GM20431 (cell line): ENCODE measurements around the gene PIGU.

Experiments
- in situ Hi-C: fragments of 300-500 bp; cut with MseI, MboI; formaldehyde crosslinking; loops from one replicate; pipeline ENCODE4 v1.15.0; 2020; ENCODE audit warnings: low sequenced_read_pairs; ENCODE audit not compliant: unreplicated experiment

Gene PIGU

GRCh38 chr20:34540596-34541263 is 136.2 kb downstream of the PIGU start:
- in situ Hi-C loops = loop anchor here (25.0 kb wide), 1 partner anchor 228 kb away; the partner anchor contains the start of gene AHCY

- in situ Hi-C loops = loop anchor here (25.0 kb wide), 1 partner anchor 227 kb away; the partner anchor contains the start of gene AHCY
Observed at GRCh38 chr20:34539756-34540155, 137.1 kb downstream of the PIGU start.

DNA sequence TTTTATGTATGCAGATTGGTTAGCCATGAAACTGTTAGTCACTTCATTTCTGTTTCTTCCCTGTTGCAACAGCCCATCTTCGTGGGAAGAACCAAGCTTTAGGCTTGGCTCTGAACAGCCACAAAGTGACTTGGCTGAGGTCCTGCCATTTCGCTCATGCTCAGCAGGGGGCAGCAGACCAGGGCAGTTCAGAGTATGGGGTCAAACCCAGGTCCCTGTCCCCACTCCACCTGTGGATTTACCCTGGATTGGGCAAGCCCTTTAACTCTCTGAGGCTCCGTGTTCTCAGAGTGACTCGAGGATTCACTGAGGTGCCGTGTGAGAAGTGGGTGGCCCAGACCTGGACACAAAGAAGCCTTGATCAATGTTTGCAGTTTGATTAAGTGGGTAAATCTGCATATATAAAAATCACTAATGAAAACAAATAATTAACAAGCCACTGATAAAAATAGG is 138.2 kb downstream of the PIGU start:
- in situ Hi-C loops = loop anchor here (25.0 kb wide), 1 partner anchor 226 kb away; the partner anchor contains the start of gene AHCY

- in situ Hi-C loops = loop anchor here (25.0 kb wide), 1 partner anchor 225 kb away; the partner anchor contains the start of gene AHCY
Observed at GRCh38 chr20:34537651-34538050, 139.2 kb downstream of the PIGU start.

- in situ Hi-C loops = loop anchor here (25.0 kb wide), 1 partner anchor 225 kb away; the partner anchor contains the start of gene AHCY
Observed at GRCh38 chr20:34536798-34537394, 140.0 kb downstream of the PIGU start.

- in situ Hi-C loops = loop anchor here (25.0 kb wide), 1 partner anchor 224 kb away; the partner anchor contains the start of gene AHCY
Observed at GRCh38 chr20:34535857-34536256, 141.0 kb downstream of the PIGU start.

DNA sequence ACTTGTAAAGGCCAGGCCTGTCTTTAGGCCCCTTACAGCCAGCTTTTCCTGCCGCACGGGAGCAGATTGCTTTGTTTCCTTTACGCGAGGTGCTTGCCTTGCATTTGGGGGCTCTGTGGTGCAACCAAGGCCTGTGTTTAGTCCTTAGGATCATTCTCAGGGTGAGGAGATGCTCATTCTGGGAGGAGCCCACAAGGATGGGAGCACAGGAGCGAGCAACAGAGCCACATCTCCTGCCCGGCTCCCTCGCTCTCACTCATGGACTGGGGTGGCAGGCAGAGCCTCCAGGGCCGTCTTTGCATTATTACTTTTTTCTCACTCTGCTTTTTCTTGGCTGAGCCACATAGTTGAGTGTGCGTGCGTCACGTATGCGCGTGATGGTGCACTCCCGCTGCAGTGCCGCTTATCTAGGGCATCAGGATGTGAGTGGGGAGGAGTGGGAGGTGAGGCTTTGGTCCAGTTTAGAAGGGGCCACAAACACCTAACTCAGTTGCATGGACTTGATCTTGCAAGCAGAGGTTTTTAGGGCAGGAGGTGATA is 141.5 kb downstream of the PIGU start:
- in situ Hi-C loops = loop anchor here (25.0 kb wide), 1 partner anchor 223 kb away; the partner anchor contains the start of gene AHCY

DNA sequence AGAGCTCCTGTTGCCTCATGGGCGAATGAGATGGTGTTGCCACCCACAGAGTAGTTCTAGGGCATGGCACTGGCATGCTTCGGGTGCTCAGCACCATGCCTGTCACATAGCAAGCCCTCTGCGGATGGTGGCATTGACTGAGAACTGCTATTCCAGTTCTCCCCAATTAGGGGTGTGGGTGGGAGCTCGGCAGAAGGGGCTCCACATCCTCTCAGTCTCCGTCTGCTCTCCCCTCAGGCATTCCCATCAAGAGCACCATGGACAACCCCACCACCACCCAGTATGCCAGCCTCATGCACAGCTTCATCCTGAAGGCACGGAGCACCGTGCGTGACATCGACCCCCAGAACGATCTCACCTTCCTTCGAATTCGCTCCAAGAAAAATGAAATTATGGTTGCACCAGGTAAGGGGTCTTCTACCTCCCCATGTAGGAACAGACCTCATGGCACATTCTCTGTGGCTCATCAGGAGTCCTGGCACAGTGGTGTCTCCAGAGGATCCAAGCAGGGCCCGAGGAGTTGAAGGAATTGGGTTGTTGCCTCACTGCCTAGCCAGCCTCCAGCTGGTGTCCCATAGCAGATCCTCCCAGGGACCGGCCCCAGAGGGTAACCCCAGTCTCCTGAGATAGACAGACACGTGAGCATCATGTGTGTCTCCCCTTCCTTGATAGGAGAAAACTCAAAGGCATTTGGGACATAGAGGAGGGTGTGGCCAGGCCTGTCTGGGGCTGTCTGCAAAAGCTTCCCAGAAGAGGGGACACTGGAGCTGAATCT is 142.3 kb downstream of the PIGU start:
- in situ Hi-C loops = loop anchor here (25.0 kb wide), 1 partner anchor 222 kb away; the partner anchor contains the start of gene AHCY

DNA sequence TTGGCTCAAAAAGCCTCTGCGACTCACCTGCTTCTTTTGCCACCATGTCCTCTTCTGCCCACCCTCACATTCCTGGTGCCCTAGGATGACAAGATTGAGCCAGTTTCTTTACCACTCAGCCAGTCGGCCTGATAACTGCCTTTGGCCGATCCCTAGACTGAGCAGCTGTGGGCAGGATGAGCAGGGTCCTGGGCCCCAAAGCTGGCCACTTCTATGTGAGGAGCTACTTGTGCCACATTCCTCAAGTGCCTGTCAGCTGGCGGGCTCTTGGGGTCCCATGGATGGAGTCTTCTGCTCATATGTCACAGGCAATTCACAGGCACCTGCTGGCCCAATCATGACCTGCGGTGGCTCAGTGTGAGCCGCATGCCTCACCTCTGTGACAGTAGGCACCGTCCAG is 144.1 kb downstream of the PIGU start:
- in situ Hi-C loops = loop anchor here (25.0 kb wide), 1 partner anchor 220 kb away; the partner anchor contains the start of gene AHCY

GRCh38 chr20:34532320-34532719 is 144.6 kb downstream of the PIGU start:
- in situ Hi-C loops = loop anchor here (25.0 kb wide), 1 partner anchor 220 kb away; the partner anchor contains the start of gene AHCY

GRCh38 chr20:34531608-34532265 is 145.2 kb downstream of the PIGU start:
- in situ Hi-C loops = loop anchor here (25.0 kb wide), 1 partner anchor 219 kb away; the partner anchor contains the start of gene AHCY

DNA sequence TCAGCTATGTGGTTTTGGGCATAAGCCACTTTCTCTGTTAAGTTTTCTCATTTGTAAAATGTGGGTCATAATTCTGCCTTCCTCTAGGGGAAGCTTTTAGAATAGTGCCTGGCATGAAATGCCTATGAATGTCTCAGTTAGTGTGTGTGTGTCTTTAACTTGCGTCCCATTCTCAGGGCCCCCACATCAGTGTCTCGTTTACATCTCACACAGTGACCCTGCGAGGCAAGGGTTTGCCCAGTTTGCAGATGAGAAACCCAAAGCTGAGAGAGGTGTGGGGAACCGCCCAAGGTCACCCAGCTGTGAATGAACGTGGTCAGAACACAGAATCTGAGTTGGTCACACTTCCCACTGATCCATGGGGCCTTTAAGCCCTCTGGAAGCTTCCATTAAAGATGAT is 146.6 kb downstream of the PIGU start:
- in situ Hi-C loops = loop anchor here (25.0 kb wide), 1 partner anchor 218 kb away; the partner anchor contains the start of gene AHCY

DNA sequence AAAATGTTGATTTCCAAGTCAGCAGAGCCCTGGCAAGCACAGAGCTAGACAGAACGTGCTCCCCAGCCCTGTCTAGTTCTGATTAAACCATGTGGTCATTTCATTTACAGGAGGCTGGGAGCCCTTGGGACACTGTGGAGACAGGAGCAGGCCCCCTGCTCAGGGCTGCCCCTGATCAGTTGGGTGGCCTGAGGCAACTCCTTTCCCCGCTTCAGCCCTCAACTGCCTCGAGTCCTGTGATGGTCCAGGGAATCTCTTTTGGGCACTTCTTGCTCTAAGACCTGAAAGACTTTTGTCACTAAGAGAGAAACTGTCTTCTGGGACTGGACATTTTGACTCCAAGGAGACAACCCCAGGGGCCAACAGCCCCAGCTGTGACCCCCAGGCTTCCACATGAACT is 147.2 kb downstream of the PIGU start:
- in situ Hi-C loops = loop anchor here (25.0 kb wide), 1 partner anchor 217 kb away; the partner anchor contains the start of gene AHCY

- in situ Hi-C loops = loop anchor here (25.0 kb wide), 1 partner anchor 217 kb away; the partner anchor contains the start of gene AHCY
Observed at GRCh38 chr20:34528921-34529297, 148.0 kb downstream of the PIGU start.

- in situ Hi-C loops = loop anchor here (25.0 kb wide), 1 partner anchor 215 kb away; the partner anchor contains the start of gene AHCY
Observed at GRCh38 chr20:34527016-34527415, 149.9 kb downstream of the PIGU start.

DNA sequence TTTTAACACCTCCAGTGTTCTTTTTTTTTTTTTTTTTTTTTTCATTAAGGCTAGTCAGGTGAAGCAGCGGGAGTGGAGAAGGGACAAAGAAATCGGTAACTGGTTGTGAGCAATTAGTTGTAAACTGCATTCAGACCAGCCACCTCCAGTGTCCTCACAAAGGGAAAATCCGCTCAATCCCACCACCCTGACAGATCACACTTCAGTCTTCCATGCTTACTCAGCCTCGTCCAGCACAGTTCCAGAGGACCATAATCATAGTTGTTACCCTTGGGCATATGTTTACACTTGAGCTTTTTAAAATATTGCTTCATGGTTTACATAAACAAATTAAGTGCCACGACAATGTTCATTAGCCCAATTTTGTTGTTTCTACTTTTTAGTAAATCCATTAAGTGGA is 150.4 kb downstream of the PIGU start:
- in situ Hi-C loops = loop anchor here (25.0 kb wide), 1 partner anchor 214 kb away; the partner anchor contains the start of gene AHCY

GRCh38 chr20:34525709-34526416 is 151.0 kb downstream of the PIGU start:
- in situ Hi-C loops = loop anchor here (25.0 kb wide), 1 partner anchor 214 kb away; the partner anchor contains the start of gene AHCY

GRCh38 chr20:34525342-34525708 is 151.6 kb downstream of the PIGU start:
- in situ Hi-C loops = loop anchor here (25.0 kb wide), 1 partner anchor 213 kb away; the partner anchor contains the start of gene AHCY
